ENCODE measurements around the gene CPEB3. TPM values are rescaled to one million over a fixed set of nuclear protein-coding genes. Genes with fewer than 3 reads are reported as not detected.
"Not testable (repeated sequence)": the region's sequence is repeated elsewhere in the genome, so short reads cannot be mapped to it uniquely, and the experiment has no call there.

CPEB3 gene
- total RNA-seq, 2 donors from 2014 or later, result 6.9 to 11.4 TPM

- Histone ChIP-seq H3K27ac (no peak overlapping the region), H3K4me3 (no peak overlapping the region), H3K27me3 (no peaks in the 10 kb centered on the region), H3K9me3 (no peaks in the 10 kb centered on the region), H3K4me1 (no peaks in the 10 kb centered on the region), H3K36me3 (peaks cover 42% of the 10 kb centered on the region)
- no peak for DNase-seq (ENCODE audit: low spot score)
- TF ChIP-seq CTCF (IDR thresholded peaks at IDR 0.05), result no peak
Observed at GRCh38 chr10:92031580-92031979, 259.3 kb downstream of the CPEB3 start.

GRCh38 chr10:92027141-92027540, 263.7 kb downstream of the CPEB3 start:
- TF ChIP-seq CTCF (IDR thresholded peaks at IDR 0.05), result no peak
- Histone ChIP-seq H3K9me3 (no peaks in the 10 kb centered on the region), H3K4me1 (no peaks in the 10 kb centered on the region), H3K27me3 (no peaks in the 10 kb centered on the region), H3K4me3 (no peak overlapping the region), H3K27ac (no peak overlapping the region), H3K36me3 (peaks cover 79% of the 10 kb centered on the region)
- no peak for DNase-seq (ENCODE audit: low spot score)

- peaks cover 82% of the 10 kb centered on the region for H3K36me3 ChIP-seq
- not testable (repeated sequence) for H3K27me3 ChIP-seq; DNase-seq (ENCODE audit: low spot score); H3K4me3 ChIP-seq; H3K9me3 ChIP-seq; H3K27ac ChIP-seq; H3K4me1 ChIP-seq
Observed at GRCh38 chr10:92025340-92025739, 265.5 kb downstream of the CPEB3 start.

GRCh38 chr10:92024700-92025099, 266.2 kb downstream of the CPEB3 start:
- no peaks in the 10 kb centered on the region for H3K4me1 ChIP-seq
- no peak overlapping the region for H3K4me3 ChIP-seq
- H3K27me3 ChIP-seq, result no peaks in the 10 kb centered on the region
- H3K9me3 ChIP-seq, result no peaks in the 10 kb centered on the region
- no peak for TF ChIP-seq CTCF (IDR thresholded peaks at IDR 0.05)
- peaks cover 82% of the 10 kb centered on the region for H3K36me3 ChIP-seq
- no peak for DNase-seq (ENCODE audit: low spot score)
- H3K27ac ChIP-seq, result no peak overlapping the region

- DNase-seq (ENCODE audit: low spot score), result no peak
- TF ChIP-seq CTCF (IDR thresholded peaks at IDR 0.05), result no peak
- peaks cover 77% of the 10 kb centered on the region for H3K36me3 ChIP-seq
- H3K9me3 ChIP-seq, result no peaks in the 10 kb centered on the region
- no peaks in the 10 kb centered on the region for H3K4me1 ChIP-seq
- no peaks in the 10 kb centered on the region for H3K27me3 ChIP-seq
- H3K27ac ChIP-seq, result no peak overlapping the region
- no peak overlapping the region for H3K4me3 ChIP-seq
Observed at GRCh38 chr10:92014620-92015019, 276.3 kb downstream of the CPEB3 start.

- no peak for DNase-seq (ENCODE audit: low spot score)
- H3K4me1 ChIP-seq, result no peaks in the 10 kb centered on the region
- H3K9me3 ChIP-seq, result no peaks in the 10 kb centered on the region
- no peak overlapping the region for H3K27ac ChIP-seq
- H3K27me3 ChIP-seq, result no peaks in the 10 kb centered on the region
- H3K36me3 ChIP-seq, result peaks cover 60% of the 10 kb centered on the region
- TF ChIP-seq CTCF (IDR thresholded peaks at IDR 0.05), result no peak
- H3K4me3 ChIP-seq, result no peak overlapping the region
Observed at GRCh38 chr10:92011560-92012214, 279.2 kb downstream of the CPEB3 start.
